ENCODE results near the gene NCR2.

NCR2 gene

DNA sequence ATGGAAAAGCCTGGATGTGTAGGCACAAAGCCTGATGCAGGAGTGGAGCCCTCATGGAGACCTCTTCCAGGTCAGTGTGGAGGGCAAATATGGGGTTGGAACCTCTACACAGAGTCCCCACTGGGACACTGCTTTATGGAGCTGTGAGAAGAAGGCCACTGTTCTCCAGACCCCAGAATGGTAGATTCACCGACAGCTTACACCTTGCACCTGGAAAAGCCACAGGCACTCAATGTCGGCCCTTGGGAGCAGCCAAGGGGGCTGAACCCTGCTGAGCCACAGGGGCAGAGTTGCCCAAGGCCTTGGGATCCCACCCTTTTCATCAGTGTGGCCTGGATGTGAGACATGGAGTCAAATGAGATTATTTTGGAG, 24.9 kb downstream of the NCR2 start:
- no peak for DNase-seq

DNA sequence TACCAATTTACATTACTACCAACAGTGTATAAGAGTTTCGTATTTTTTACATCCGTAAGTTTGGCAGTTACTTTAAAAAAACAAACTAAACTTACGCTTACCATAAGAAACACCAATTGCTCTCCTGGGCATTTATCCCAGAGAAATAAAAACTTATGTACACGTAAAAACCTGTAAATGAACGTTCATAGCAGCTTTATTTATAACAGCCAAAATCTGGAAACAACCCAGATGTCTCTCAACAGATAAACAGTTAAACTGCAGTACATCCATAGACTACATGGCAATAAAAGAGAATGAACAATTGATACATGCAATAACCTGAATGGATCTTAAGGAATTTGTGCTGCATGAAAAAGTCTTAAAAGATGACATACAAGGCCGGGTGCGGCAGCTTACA, 30.7 kb downstream of the NCR2 start:
- DNase-seq, result no peak

DNA sequence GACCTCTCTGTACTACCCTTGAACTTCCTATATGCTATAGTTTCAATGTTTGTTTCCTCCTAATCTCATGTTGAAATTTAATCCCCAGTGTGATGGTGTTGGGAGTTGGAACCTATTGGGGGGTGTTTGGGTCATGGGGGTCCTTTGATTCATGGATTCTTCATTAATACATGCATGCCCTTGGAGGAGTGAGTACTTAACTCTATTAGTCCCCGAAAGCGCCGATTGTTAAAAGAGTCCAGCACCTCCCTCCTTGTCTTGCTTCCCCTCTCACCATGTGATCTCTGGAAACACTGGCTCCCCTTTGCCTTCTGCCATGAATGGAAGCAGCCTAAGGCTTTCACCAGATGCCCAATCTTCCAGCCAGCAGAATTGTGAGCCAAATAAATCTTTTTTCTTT, 31.7 kb downstream of the NCR2 start:
- DNase-seq, result no peak

DNA sequence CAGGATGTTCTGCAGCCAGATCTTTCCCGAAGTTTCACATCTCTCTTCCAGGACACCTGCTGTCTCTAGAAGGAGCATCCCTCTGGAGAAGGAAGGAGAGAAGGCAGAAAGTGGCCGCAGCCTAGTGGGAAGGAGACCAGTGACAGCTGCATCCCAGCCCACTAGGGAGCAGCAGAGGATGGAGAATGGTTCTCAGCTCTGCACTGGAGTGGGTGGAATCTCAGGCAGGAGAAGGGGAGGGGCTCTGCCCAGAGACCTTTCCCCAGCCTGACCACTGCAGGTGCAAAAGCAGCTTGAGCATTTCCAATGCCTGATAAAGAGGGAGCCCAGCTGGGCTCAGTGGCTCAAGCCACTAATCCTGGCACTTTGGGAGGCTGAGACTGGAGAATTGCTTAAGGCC, 32.3 kb downstream of the NCR2 start:
- peak; percentile 63 for DNase-seq

DNA sequence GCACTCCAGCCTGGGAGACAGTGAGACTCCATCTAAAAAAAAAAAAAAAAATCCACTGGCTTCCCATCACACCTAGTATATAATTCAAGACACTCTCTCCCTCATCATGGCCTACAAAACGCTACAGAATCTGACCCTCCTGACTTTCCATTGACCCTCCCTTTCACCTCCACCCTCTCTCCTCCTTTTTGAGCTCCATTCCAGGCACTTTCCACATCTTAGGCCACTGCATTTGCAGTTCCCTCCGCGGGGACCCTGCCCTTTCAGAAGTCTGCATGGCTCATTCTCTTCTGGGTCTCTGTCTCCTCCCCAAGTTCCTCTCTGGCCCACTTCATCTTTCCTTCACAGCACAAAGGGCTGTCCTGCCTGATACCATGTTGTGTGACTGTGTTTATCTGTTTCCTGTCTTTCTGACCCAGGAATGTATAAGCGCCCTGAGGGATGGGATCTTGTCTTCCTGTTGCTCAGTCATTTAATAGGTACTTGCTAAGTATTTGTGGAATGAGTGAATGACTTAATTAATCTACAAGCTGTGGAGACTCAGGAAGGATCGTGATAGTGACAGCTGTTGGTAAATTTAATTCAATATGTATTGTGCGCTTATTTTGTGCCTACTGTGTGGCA, 35.2 kb downstream of the NCR2 start:
- no peak for DNase-seq

DNA sequence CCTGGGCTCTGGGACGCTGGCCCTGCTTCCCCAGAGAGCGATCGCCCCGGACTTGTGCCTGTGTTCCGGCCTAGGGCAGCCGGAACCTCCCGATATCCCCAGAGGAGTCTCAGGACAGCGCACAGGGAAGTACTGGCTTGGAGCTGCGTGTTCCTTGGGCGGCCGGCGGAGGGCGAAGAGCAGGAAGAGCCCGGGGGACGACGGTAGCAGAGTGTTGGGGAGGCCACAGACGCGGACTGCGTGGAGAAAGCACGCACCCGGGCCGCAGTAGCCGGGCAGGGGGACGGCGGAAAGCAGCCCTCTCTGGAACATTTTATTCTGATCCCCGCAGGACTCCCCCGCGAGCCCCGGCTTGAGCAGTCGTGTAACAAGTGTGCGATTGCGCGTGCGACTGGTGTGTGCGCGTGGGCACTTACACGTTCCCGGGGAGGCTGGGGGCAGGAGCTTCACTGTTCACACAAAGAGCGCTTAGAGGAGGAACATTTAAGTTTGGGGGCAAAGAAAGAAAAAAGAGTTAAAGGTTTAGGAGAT, 36.1 kb downstream of the NCR2 start:
- DNase-seq, result no peak

DNA sequence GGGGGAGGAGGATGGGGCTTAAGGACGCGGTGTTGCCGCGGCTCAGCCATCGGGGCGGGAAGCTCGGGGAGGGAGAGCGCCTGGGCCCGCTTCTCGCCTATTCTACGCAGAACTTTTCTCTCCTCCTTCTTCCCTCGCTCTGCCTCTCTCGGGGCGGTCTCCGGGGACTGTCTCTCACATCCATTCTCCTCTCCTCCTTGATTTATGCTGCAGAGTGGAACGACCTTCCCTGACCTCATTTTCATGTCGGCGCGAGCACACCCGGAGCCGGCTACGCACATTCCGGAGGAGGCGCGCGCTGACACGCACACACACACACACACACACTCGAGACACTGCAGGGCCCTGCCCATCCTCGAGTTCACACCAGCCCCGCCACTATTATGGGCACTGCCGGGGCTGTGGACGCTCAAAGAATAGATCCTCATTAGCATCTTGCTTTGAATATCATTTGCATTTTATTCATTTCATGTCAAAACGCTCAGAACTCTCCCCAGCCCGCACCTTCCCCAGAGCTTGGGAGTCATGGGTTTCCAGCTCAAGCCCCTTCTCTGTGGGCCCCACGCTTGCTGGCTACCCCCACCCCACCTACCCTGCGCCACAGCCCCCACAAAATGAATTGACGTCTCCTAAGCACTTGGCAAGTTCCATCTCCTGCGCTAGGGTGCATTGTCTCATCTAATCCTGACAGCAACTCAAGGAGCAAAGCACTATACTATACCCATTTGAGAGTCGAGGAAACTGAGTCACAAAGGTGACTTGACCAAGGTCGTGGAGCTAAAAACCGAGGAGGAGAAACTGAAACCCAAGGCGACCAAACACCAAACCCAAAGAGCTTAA, 36.8 kb downstream of the NCR2 start:
- DNase-seq, result no peak

DNA sequence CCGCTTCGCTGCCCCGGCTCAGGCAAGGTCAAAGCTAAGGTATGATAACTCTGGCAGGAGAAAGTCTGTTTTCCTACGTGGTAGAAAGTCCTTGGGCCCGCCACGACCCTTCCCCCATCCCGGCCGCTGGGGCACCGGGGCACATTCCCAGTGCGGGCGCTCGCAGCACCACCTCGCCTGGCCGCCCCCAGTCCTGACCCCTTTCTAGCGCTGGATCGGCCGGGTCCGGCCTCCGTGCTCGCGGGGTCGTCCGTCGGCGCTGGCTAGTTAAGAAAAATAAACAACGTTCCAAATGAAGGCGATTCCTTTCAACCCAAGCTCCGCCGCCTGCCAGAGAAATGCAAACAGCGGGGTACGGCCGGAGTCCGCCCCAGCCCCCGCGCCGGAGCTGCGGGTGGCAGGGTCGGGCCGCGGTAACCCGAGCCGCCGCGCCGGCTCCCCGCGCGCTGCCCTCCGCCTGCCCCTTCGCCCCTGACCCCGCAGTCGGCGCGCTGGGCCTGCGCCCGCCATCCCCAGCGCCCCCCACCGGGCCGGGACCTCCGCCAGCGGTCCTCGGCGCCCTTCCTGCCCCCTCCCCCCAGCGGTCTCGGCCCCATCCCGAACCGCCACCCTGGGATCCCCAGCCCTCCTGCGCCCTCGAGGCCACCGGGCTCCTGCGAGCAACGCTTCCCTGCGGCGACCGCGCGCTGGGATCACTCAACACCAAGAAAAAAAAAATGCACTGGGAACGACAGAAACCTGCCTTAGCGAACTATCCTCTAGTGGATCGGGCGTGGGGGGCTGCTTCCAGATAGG, 37.6 kb downstream of the NCR2 start:
- no peak for DNase-seq

DNA sequence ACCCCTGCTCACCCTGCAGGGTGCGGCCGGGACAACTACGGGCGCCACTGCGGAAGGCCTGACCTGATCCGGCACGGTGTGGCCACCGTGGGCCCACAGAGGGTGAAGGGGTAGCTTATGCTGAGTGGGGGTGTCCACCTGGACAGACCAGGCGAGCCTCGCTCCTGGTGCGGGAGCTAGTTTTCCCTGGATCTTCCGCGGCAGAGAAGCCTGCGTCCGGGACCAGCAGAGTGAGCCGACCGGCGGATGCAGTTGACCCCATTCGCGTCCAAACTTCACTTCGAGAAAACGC, 38.2 kb downstream of the NCR2 start:
- no peak for DNase-seq

DNA sequence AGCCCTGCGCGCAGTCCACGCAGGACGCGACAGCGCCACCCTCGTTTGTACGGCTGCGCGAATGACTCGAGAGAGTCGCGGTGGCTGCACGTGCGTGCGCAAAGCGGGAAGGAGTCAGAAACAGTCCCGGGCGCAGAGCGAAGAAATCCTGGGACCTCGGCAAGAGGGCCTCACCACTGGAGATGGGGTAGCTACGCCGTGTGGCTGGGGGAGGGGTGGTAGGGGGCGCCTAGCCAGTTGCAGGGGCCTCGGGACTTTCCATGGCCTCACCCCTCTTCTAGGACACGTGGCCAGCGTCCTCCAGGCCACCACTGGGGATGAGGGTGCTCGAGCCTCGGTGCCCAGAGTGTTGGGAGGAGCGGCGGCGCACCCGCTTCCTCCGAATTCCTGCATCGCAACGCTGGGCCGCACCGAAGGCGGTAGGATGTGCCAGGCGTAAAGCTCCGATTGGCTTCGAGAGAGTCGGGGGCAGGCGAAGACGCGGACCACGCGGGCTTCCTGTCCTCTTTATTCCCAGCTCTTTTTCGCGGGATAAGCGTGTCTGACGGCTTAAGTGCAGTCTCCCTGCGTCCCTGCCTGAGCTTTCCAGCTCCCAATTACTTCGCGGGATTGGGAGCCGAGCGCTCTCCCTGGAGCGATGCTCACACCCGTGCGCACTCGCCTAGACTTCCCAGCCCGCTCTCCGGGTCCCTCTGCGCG, 38.7 kb downstream of the NCR2 start:
- DNase-seq, result peak; percentile 66

DNA sequence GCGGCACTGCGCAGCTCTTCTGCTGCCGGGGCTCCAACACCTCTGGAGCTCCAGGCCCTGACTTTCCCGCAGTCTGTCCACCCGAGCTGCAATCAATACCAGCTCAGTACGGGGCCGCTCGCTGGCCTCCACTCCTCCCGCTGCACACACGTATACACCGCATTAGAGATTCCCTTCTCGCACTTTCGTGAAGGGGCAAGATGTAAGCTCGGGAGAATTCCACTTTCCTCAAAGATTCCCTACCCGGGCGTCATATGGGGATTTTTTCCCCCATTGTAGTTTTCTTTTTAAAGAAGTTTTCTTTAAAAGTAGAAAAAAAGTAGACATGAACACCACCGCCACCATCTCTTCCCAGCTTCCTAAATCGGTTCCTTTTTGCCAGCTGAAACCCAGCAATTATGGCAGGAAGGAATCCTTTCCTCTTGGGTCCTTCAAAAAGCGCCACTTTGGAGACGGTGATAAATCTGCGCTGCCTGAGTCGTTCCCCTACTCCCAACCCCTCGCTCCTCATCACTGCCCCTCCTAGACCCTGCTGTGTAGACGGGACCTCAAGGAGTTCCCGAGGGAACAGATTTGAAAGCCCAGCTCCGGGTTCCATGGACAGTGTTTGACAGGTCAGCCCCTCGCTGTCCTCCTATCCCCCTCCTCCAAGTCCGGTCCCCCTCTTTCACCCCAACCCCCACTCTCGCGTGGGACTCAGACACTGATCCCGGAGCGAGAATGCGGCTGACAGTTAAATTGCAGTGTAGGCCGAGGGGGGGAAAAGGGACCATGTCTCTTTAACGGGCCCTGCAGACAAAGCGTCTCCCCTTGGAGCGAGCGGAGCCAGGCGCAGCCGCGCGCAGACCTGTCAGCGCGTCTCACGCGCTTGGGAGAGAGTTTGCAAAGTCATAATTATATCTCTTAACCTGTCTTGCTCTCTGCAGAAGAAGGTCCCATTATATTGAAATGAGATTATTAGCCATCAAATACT, 39.5 kb downstream of the NCR2 start:
- DNase-seq, result peak; percentile 16

DNA sequence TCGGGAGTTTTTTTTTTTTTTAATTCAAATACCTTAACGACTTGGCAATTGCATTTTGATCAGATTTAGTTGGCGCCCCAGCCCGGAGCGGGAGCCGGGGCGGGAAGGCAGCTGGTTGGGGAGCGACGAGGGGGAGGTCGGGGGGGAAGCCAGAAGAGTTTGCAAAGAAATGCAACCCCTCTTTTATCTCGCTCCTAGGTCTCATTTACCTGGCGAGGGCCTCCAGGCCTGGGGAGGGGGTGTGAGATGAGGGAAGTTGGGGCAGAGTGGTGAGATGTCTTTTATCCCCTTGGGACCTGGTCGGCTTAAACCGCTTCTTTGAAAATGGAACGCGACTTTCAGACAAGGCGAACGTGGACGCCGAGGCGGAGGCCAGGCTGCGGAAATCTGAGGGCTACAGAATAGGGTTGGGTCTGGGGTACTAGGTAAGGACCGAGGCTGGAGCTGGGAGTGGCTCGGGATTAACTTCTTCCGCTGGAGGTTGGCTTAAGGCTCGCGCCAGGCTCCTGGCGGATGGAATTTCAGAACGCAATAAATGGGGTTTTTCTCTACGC, 40.3 kb downstream of the NCR2 start:
- DNase-seq, result no peak

DNA sequence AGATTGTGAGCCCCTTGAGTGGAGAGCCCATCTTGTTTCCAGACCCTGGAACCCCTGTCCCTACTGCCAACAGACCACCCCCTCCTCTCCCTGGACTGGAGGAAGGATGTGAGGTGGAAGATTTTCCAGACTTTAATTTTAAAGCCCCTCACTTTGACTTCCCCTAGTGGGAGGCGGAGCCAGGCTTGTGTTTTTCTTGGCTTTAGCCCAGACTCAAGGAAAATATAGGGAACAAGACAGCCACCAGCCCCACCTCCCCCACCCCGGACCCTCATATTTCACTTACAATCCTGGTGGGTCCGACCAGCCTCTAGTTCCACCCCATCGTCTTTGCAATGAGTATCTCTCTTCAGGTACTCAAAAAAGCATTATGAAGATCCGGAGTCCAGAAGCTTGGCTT, 40.8 kb downstream of the NCR2 start:
- no peak for DNase-seq

DNA sequence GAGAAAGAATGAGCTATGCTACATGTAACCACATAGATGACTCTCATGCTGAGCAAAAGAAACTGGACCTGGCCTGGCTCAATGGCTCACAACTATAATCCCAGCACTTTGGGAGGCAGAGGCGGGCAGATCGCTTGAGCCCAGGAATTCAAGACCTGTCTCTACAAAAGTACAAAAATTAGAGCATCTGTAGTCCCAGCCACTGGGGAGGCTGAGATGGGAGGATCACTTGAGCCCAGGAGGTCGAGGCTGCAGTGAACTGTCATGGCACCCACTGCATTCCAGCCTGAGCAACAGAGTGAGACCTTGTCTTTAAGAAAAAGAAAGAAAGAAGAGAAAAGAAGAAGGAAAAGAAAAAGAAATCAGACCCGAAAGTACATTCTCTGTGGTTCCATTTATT, 41.7 kb downstream of the NCR2 start:
- no peak for DNase-seq

DNA sequence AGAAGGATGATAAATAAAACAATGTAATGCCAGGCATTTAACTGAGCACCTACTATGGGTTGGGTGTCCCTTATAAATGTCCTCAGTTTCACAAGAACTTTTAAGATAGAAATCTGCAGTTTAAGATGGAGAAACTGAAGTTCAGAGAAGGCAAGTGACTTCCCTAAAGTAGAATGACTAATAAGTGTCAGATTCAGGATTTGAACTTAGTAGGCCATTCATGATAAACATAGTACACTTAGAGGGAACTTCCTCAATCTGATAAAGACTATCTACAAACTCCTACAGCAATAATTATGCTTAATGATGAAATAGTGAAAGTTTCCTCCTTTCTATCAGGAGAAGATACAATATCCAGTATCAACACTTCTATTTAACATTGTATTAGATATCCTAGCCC, 43.9 kb downstream of the NCR2 start:
- no peak for DNase-seq

DNA sequence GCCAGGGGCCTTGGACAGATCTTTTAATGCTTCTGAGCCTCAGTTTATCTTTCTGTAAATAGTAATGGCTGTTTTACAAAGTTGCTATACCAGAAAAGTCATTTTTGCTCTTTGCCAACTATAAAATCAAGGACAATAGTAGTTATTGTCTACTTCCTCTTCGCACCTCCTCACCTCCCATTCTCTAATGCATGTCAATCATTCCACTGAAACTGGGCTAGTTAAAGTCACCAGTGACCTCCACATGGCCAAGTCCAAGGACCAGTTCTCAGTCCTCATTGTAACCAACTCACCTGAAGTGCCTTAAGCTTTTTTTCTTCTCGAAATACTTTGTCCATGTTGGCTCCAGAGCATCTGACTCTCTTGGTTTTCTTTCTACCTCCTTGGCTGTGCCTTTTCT, 51.2 kb downstream of the NCR2 start:
- DNase-seq, result no peak

DNA sequence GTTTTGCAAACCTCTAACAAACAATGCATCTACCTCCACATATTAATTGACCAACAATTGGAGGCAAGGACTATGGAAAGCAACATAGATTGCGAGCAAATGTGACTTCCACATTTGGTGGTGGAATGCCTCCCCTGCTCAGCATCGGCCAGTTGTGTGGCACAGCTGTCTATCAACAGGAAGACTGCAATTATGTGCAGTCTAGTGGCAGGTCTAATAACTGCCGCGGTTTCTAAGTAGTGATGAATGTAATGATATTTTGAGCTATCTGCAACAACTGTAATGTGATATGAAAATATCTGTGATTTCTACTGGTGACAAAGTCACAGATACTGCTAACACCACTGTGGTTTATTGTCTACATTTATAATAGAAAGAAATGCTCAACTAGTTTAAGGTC, 56.8 kb downstream of the NCR2 start:
- no peak for DNase-seq

DNA sequence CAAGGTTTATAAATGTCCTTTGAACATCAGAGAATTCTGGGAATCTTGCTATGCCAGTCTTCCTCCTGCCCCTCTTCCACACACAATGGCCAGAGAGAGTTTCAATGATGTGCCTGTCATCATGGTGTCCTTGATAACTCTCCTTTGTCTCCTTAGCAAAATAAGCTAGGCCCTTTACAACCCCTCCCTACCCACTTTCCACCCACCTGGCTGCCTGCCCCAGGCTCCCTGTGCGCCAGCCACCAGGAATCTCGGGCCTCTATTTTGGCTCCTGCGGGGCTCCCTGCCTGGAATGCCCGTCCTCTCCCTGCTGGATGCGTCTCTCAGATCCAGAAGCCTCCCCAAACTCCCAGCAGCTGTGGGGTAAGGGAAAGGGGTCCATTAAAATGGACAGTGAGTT, 60.9 kb downstream of the NCR2 start:
- DNase-seq, result no peak

DNA sequence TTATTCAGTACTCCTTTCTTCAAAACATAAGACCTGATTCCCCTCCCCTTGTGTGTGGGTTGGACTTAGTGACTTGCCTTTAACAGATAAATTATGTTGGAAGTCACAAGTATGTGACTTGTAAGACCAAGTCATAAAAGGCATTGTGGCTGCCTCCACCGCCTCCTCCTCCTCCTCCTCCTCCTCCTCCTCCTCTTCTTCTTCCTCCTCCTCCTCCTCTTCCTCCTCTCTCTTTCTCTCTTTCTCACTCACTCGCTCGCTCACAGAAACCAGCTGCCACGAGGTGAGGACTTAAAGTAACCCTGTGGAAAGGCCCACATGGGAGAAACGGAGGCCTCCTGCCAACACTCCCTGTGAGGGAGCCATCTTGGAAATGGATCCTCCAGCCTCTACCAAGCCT, 64.0 kb downstream of the NCR2 start:
- no peak for DNase-seq

All from NCI-H1105 (cell line).